ENCODE measurements around the gene PIK3R1. TPM values are rescaled to one million over a fixed set of nuclear protein-coding genes. Genes with fewer than 3 reads are reported as not detected.

PIK3R1 gene
- total RNA-seq, 1 donor from 2014 or later: 110 TPM

- no peaks in the 10 kb centered on the region for H3K9me3 Mint-ChIP-seq
- TF ChIP-seq CTCF (conservative IDR thresholded peaks at IDR 0.05): no peak
- H3K4me3 Mint-ChIP-seq: no peak overlapping the region
- no peak overlapping the region for H3K27ac Mint-ChIP-seq
- no peaks in the 10 kb centered on the region for H3K27me3 Mint-ChIP-seq
- peaks cover 59% of the 10 kb centered on the region for H3K36me3 Mint-ChIP-seq
- H3K4me1 Mint-ChIP-seq (ENCODE audit: unreplicated experiment): peaks cover 75% of the 10 kb centered on the region
- no peak for DNase-seq (ENCODE audit: extremely low spot score, unreplicated experiment)
Measured at GRCh38 chr5:68226546-68227073, 11.1 kb downstream of the PIK3R1 start.

GRCh38 chr5:68227532-68228160 lies 12.1 kb downstream of the PIK3R1 start:
- H3K4me1 Mint-ChIP-seq (ENCODE audit: unreplicated experiment): peaks cover 77% of the 10 kb centered on the region
- no peak overlapping the region for H3K27ac Mint-ChIP-seq
- H3K27me3 Mint-ChIP-seq: no peaks in the 10 kb centered on the region
- H3K9me3 Mint-ChIP-seq: no peaks in the 10 kb centered on the region
- no peak for TF ChIP-seq CTCF (conservative IDR thresholded peaks at IDR 0.05)
- no peak for DNase-seq (ENCODE audit: extremely low spot score, unreplicated experiment)
- H3K36me3 Mint-ChIP-seq: peaks cover 57% of the 10 kb centered on the region
- no peak overlapping the region for H3K4me3 Mint-ChIP-seq

- Mint-ChIP-seq H3K27ac (no peak overlapping the region), H3K27me3 (no peaks in the 10 kb centered on the region), H3K36me3 (peaks cover 56% of the 10 kb centered on the region), H3K9me3 (no peaks in the 10 kb centered on the region), H3K4me3 (peak overlapping the region; percentile 30), H3K4me1 (ENCODE audit: unreplicated experiment) (peaks cover 69% of the 10 kb centered on the region)
- no peak for TF ChIP-seq CTCF (conservative IDR thresholded peaks at IDR 0.05)
- no peak for DNase-seq (ENCODE audit: extremely low spot score, unreplicated experiment)
Measured at GRCh38 chr5:68229416-68229815, 13.9 kb downstream of the PIK3R1 start.

- no peak overlapping the region for H3K27ac Mint-ChIP-seq
- H3K27me3 Mint-ChIP-seq: no peaks in the 10 kb centered on the region
- DNase-seq (ENCODE audit: extremely low spot score, unreplicated experiment): no peak
- H3K4me3 Mint-ChIP-seq: no peak overlapping the region
- TF ChIP-seq CTCF (conservative IDR thresholded peaks at IDR 0.05): no peak
- peaks cover 53% of the 10 kb centered on the region for H3K36me3 Mint-ChIP-seq
- H3K9me3 Mint-ChIP-seq: no peaks in the 10 kb centered on the region
- H3K4me1 Mint-ChIP-seq (ENCODE audit: unreplicated experiment): peaks cover 62% of the 10 kb centered on the region
Measured at GRCh38 chr5:68230285-68230684, 14.7 kb downstream of the PIK3R1 start.

GRCh38 chr5:68231414-68232076 lies 16.0 kb downstream of the PIK3R1 start:
- H3K4me3 Mint-ChIP-seq: no peak overlapping the region
- no peak for TF ChIP-seq CTCF (conservative IDR thresholded peaks at IDR 0.05)
- no peaks in the 10 kb centered on the region for H3K27me3 Mint-ChIP-seq
- no peak overlapping the region for H3K27ac Mint-ChIP-seq
- no peak for DNase-seq (ENCODE audit: extremely low spot score, unreplicated experiment)
- peaks cover 42% of the 10 kb centered on the region for H3K36me3 Mint-ChIP-seq
- H3K9me3 Mint-ChIP-seq: no peaks in the 10 kb centered on the region
- H3K4me1 Mint-ChIP-seq (ENCODE audit: unreplicated experiment): peaks cover 55% of the 10 kb centered on the region
